Caco-2 (cell line): Measurements from ENCODE around the gene SEPTIN2. TPM values are rescaled to one million over a fixed set of nuclear protein-coding genes. Genes with fewer than 3 reads are reported as not detected.

ENCODE experiments used
- BruUV-seq: library from RNA; stranded (reverse); fragments of 400-500 nt; replicated peaks from 2 replicates; lab custom pipeline; 2021; lab: Mats Ljungman, UMichigan
- CTCF ChIA-PET: fragments of 300-600 bp; sonication (Branson Sonifier 250); formaldehyde crosslinking; loops from one replicate; lab custom pipeline; 2022; ENCODE audit warnings: antibody characterized with exemption; lab: Charles Lee
- POLR2A ChIA-PET: fragments of 300-600 bp; sonication (Branson Sonifier 250); formaldehyde crosslinking; loops from one replicate; lab custom pipeline; 2022; ENCODE audit warnings: antibody characterized with exemption; lab: Charles Lee
- DNase-seq, 2 experiments: peaks; one replicate each; pipeline versions ENCODE4 v3.0.0 to v3.0.0-alpha.2; 2020 to 2022
- H3K27me3 ChIP-seq: replicated peaks from 2 replicates; pipeline ENCODE4 v1.6.0; 2011; ENCODE audit warnings: low read length; ENCODE audit not compliant: control insufficient read depth, insufficient read depth
- H3K36me3 ChIP-seq: 2 replicates; pipeline ENCODE4 v1.5.1; 2011; ENCODE audit warnings: low read length; ENCODE audit not compliant: control insufficient read depth, insufficient read depth
- H3K4me1 ChIP-seq: fragments of 250-450 bp; sonication (Bioruptor Pico); 2 replicates; pipeline ENCODE4 v1.5.1; 2020; ENCODE audit warnings: mild to moderate bottlenecking
- H3K4me3 ChIP-seq: 2 replicates; pipeline ENCODE4 v1.5.1; 2011; ENCODE audit warnings: low read depth, mild to moderate bottlenecking, control low read depth, low read length
- H3K9me3 ChIP-seq: fragments of 250-450 bp; sonication (Bioruptor Pico); 2 replicates; pipeline ENCODE4 v1.5.1; 2020; ENCODE audit warnings: mild to moderate bottlenecking, moderate library complexity
- H3K27ac Mint-ChIP-seq: one replicate; pipeline ENCODE4 v1.8.0; 2022; ENCODE audit warnings: mixed read lengths; ENCODE audit not compliant: unreplicated experiment
- H3K27me3 Mint-ChIP-seq: one replicate; pipeline ENCODE4 v1.8.0; 2022; ENCODE audit warnings: mixed read lengths; ENCODE audit not compliant: insufficient read depth, unreplicated experiment
- H3K36me3 Mint-ChIP-seq: one replicate; pipeline ENCODE4 v1.8.0; 2022; ENCODE audit warnings: mild to moderate bottlenecking, mixed read lengths; ENCODE audit not compliant: insufficient read depth, unreplicated experiment
- H3K4me1 Mint-ChIP-seq: one replicate; pipeline ENCODE4 v1.8.0; 2022; ENCODE audit warnings: low read depth, mixed read lengths; ENCODE audit not compliant: unreplicated experiment
- H3K4me3 Mint-ChIP-seq: one replicate; pipeline ENCODE4 v1.8.0; 2022; ENCODE audit warnings: mild to moderate bottlenecking, moderate library complexity, mixed read lengths; ENCODE audit not compliant: unreplicated experiment
- H3K9me3 Mint-ChIP-seq: one replicate; pipeline ENCODE4 v1.8.0; 2022; ENCODE audit warnings: mixed read lengths; ENCODE audit not compliant: unreplicated experiment
- intact Hi-C: fragments of 100-400 bp; cut with micrococcal nuclease; formaldehyde crosslinking; loops from one replicate; pipeline ENCODE4 v1.10.0; 2022; ENCODE audit not compliant: unreplicated experiment
- total RNA-seq: library from RNA; stranded (reverse); gene quantifications from 2 replicates; pipeline ENCODE4 v1.2.3, GENCODE V29; 2022
- TF ChIP-seq, protein P1 (sequence below), 2 experiments: fragments of 200-600 bp in 1 of 2; IDR thresholded peaks; 1 replicate in 1 of 2; 2 replicates in 1 of 2; pipeline versions ENCODE4 v1.5.1 to v1.8.0; 2011 to 2022; ENCODE audit warnings: antibody characterized with exemption in 1 of 2, control low read depth in 1 of 2, inconsistent platforms in 1 of 2, low read depth in 1 of 2, low read length in 1 of 2, mild to moderate bottlenecking in 1 of 2, moderate library complexity in 1 of 2; ENCODE audit not compliant: insufficient read depth in 1 of 2, severe bottlenecking in 1 of 2, unreplicated experiment in 1 of 2

The SEPTIN2 gene
- total RNA-seq, 1 experiment from 2014 or later, result 209 TPM

DNA sequence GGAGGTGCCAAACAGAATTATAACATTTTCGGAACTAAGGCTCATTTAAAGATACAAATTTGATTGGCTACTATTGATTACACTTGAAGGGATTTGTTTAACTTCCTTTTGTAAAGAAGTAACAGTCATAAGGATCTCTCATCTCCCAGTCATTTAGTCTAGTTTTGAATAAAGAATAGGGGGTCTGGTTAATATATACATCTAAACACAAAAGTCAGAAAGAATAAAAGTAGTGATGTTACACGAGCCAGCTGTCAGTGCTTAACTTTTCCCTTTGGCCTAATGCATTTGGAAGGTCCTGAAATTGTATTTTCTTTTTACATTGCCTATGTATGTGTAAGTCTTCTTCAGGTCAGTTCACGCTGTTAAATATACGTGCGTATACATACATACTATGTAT lies 8.1 kb downstream of the SEPTIN2 start:
- no peaks in the 10 kb centered on the region for H3K36me3 ChIP-seq

DNA sequence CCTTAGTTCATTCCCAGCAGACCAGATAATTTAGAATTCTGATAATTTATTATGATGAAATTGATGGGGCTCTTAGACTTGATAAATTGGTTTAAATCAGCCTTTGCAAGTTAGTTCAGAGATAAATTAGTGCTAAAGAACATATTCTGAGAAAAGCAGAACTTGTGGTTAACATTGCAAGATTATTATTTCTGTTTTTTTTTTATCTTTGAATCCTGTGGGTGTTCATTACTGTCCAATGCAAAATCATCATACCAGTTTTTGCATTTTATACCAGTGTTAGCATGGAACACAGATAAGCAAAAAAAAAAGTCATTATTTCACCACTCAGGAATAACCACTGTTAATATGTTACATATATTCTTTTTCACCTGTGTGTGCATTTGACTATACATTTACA lies 9.1 kb downstream of the SEPTIN2 start:
- H3K27me3 Mint-ChIP-seq, result no peaks in the 10 kb centered on the region
- peaks cover 17% of the 10 kb centered on the region for H3K4me1 Mint-ChIP-seq
- no peak overlapping the region for H3K4me3 Mint-ChIP-seq
- no peak overlapping the region for H3K27ac Mint-ChIP-seq
- intact Hi-C loops, result no loop called here
- no peak for DNase-seq
- Histone ChIP-seq H3K36me3 (no peaks in the 10 kb centered on the region), H3K4me1 (no peaks in the 10 kb centered on the region), H3K9me3 (no peaks in the 10 kb centered on the region), H3K27me3 (no peaks in the 10 kb centered on the region), H3K4me3 (no peak overlapping the region)
- no TSS peak for BruUV-seq
- H3K36me3 Mint-ChIP-seq, result peaks cover 61% of the 10 kb centered on the region
- TF ChIP-seq, protein P1, sequence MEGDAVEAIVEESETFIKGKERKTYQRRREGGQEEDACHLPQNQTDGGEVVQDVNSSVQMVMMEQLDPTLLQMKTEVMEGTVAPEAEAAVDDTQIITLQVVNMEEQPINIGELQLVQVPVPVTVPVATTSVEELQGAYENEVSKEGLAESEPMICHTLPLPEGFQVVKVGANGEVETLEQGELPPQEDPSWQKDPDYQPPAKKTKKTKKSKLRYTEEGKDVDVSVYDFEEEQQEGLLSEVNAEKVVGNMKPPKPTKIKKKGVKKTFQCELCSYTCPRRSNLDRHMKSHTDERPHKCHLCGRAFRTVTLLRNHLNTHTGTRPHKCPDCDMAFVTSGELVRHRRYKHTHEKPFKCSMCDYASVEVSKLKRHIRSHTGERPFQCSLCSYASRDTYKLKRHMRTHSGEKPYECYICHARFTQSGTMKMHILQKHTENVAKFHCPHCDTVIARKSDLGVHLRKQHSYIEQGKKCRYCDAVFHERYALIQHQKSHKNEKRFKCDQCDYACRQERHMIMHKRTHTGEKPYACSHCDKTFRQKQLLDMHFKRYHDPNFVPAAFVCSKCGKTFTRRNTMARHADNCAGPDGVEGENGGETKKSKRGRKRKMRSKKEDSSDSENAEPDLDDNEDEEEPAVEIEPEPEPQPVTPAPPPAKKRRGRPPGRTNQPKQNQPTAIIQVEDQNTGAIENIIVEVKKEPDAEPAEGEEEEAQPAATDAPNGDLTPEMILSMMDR (IDR thresholded peaks at IDR 0.05; ENCODE audit: insufficient read depth in 1 of 2, low read depth in 1 of 2, low read length in 1 of 2, severe bottlenecking in 1 of 2, unreplicated experiment in 1 of 2), result no peak
- ChIA-PET CTCF (no interaction called here), POLR2A (no interaction called here)
- no peaks in the 10 kb centered on the region for H3K9me3 Mint-ChIP-seq

More for the DNA sequence above, 8.1 kb downstream of the SEPTIN2 start:
- Mint-ChIP-seq H3K27me3 (no peaks in the 10 kb centered on the region), H3K36me3 (peaks cover 54% of the 10 kb centered on the region), H3K4me3 (no peak overlapping the region), H3K9me3 (no peaks in the 10 kb centered on the region), H3K4me1 (peaks cover 17% of the 10 kb centered on the region), H3K27ac (no peak overlapping the region)
- DNase-seq, result no peak
- CTCF ChIA-PET, result no interaction called here
- Histone ChIP-seq H3K4me3 (no peak overlapping the region), H3K27me3 (no peaks in the 10 kb centered on the region), H3K4me1 (no peaks in the 10 kb centered on the region), H3K9me3 (no peaks in the 10 kb centered on the region)
- POLR2A ChIA-PET, result no interaction called here
- intact Hi-C loops, result no loop called here
- no TSS peak for BruUV-seq
- TF ChIP-seq, protein P1 (IDR thresholded peaks at IDR 0.05; ENCODE audit: insufficient read depth in 1 of 2, low read depth in 1 of 2, low read length in 1 of 2, severe bottlenecking in 1 of 2, unreplicated experiment in 1 of 2), result no peak

DNA sequence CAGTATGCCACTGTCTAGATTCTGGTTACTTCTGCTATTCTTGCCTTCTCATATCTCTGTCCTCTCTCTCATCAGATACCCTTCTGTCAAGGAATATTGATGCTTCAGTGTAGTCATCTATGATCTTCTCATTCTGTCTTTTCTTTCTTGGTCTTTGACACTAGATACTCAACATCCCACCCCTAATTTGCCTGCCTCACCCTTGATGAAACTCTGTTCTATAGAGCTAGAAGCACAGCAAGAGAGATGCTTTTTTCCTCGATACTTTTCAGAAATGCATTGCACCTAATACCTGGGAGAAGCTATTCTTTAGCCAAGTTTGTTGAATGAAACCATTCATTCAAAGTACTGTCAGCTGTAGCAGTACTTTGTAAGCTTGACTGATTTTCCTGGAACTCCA lies 9.5 kb downstream of the SEPTIN2 start:
- ChIA-PET CTCF (no interaction called here), POLR2A (no interaction called here)
- Mint-ChIP-seq H3K27me3 (no peaks in the 10 kb centered on the region), H3K27ac (no peak overlapping the region), H3K4me1 (peaks cover 17% of the 10 kb centered on the region), H3K9me3 (no peaks in the 10 kb centered on the region), H3K36me3 (peaks cover 60% of the 10 kb centered on the region), H3K4me3 (no peak overlapping the region)
- no peaks in the 10 kb centered on the region for H3K36me3 ChIP-seq
- H3K9me3 ChIP-seq, result no peaks in the 10 kb centered on the region
- H3K4me3 ChIP-seq, result no peak overlapping the region
- no TSS peak for BruUV-seq
- TF ChIP-seq, protein P1 (IDR thresholded peaks at IDR 0.05; ENCODE audit: insufficient read depth in 1 of 2, low read depth in 1 of 2, low read length in 1 of 2, severe bottlenecking in 1 of 2, unreplicated experiment in 1 of 2), result no peak
- no peak for DNase-seq
- H3K4me1 ChIP-seq, result no peaks in the 10 kb centered on the region
- intact Hi-C loops, result no loop called here
- no peaks in the 10 kb centered on the region for H3K27me3 ChIP-seq
